K562 (cell line): Measurements from ENCODE around the gene EXOC2. TPM values are rescaled to one million over a fixed set of nuclear protein-coding genes. Genes with fewer than 3 reads are reported as not detected.

ENCODE experiments used
- BCOR ChIP-seq: fragments of 450-650 bp; IDR thresholded peaks from 2 replicates; pipeline ENCODE4 v1.6.1; 2016
- EGR1 ChIP-seq: fragments of 450-650 bp; conservative IDR thresholded peaks from 2 replicates; pipeline ENCODE4 v1.6.1; 2017; ENCODE audit warnings: mild to moderate bottlenecking
- ETS2 ChIP-seq: IDR thresholded peaks from 2 replicates; pipeline ENCODE4 v1.6.1; 2016; ENCODE audit warnings: borderline replicate concordance, missing genetic modification characterization, mild to moderate bottlenecking, moderate library complexity, missing compliant biosample characterization; ENCODE audit not compliant: poor library complexity, severe bottlenecking
- HNRNPL ChIP-seq: fragments of 200-400 bp; formaldehyde crosslinking; IDR thresholded peaks from 2 replicates; pipeline ENCODE4 v1.6.1; 2017; ENCODE audit warnings: low read depth, mild to moderate bottlenecking, low read length
- HNRNPLL ChIP-seq: fragments of 200-400 bp; formaldehyde crosslinking; IDR thresholded peaks from 2 replicates; pipeline ENCODE4 v1.6.1; 2017; ENCODE audit warnings: low read length, low read depth, mild to moderate bottlenecking; ENCODE audit not compliant: poor library complexity, severe bottlenecking
- KAT8 ChIP-seq: fragments of 450-650 bp; IDR thresholded peaks from 2 replicates; pipeline ENCODE4 v1.6.1; 2016; ENCODE audit warnings: low read depth, mild to moderate bottlenecking
- NELFE ChIP-seq: IDR thresholded peaks from 2 replicates; pipeline ENCODE4 v1.6.1; 2011; ENCODE audit warnings: mild to moderate bottlenecking; ENCODE audit not compliant: insufficient read depth, insufficient read length
- PTTG1 ChIP-seq: fragments of 450-650 bp; IDR thresholded peaks from 2 replicates; pipeline ENCODE4 v1.6.1; 2016; ENCODE audit warnings: low read depth, mild to moderate bottlenecking, missing genetic modification characterization, missing compliant biosample characterization
- SREBF2 ChIP-seq: sonication (generic); formaldehyde crosslinking; IDR thresholded peaks from 2 replicates; pipeline ENCODE4 v1.4.0; 2020; ENCODE audit warnings: mild to moderate bottlenecking, missing genetic modification reagents
- ZNF239 ChIP-seq: fragments of 250-450 bp; sonication (Bioruptor Pico); IDR thresholded peaks from 2 replicates; pipeline ENCODE4 v1.4.0; 2020; ENCODE audit warnings: mild to moderate bottlenecking
- ZNF354B ChIP-seq: fragments of 250-450 bp; sonication (Bioruptor Pico); IDR thresholded peaks from 2 replicates; pipeline ENCODE4 v1.4.0; 2020
- polyA plus RNA-seq, 8 experiments: library from polyadenylated mRNA; depleted of rRNA in 4 of 8; stranded (reverse) in 5 of 8; unstranded in 3 of 8; fragments of >200 nt; fragmentation: Nextera tagmentation in 2 of 8; fragmentation: Illumina TruSeq in 1 of 8; extraction: Ambion mirVana in 2 of 8; extraction: Trizol in 1 of 8; gene quantifications; 2 replicates each; pipeline versions ENCODE4 v1.2.1 to v1.2.3, GENCODE V29; 2011 to 2014; ENCODE audit warnings: inconsistent platforms in 1 of 8, missing spikeins in 1 of 8
- total RNA-seq, 7 experiments: library from RNA; depleted of rRNA in 6 of 7; stranded (reverse); fragments of >200 nt in 6 of 7; fragmentation: Illumina TruSeq in 2 of 7; extraction: Trizol in 2 of 7; gene quantifications; 2 replicates each; pipeline versions ENCODE4 v1.2.1 to v1.2.3, GENCODE V29; 2011 to 2021; ENCODE audit warnings: low replicate concordance in 1 of 7
- TF ChIP-seq, protein P1 (sequence below): fragments of 450-650 bp; IDR thresholded peaks from 2 replicates; pipeline ENCODE4 v1.7.0; 2016; ENCODE audit warnings: borderline replicate concordance
- TF ChIP-seq, protein P2 (sequence below): sonication (generic); formaldehyde crosslinking; IDR thresholded peaks from 2 replicates; pipeline ENCODE4 v1.8.1; 2023; ENCODE audit warnings: mild to moderate bottlenecking, missing genetic modification reagents, moderate library complexity
- TF ChIP-seq, protein P3 (sequence below): fragments of 450-650 bp; IDR thresholded peaks from 2 replicates; pipeline ENCODE4 v1.6.1; 2018; ENCODE audit warnings: mild to moderate bottlenecking, low read depth; ENCODE audit not compliant: partially characterized antibody
- TF ChIP-seq, protein P4 (sequence below): IDR thresholded peaks from 3 replicates; pipeline ENCODE4 v1.6.1; 2011; ENCODE audit warnings: borderline replicate concordance, mild to moderate bottlenecking, moderate library complexity; ENCODE audit not compliant: insufficient read length; ENCODE audit errors: extremely low read depth
- TF ChIP-seq, protein P5 (sequence below): fragments of 250-450 bp; sonication (Bioruptor Pico); IDR thresholded peaks from 2 replicates; pipeline ENCODE4 v1.8.0; 2021; ENCODE audit warnings: moderate library complexity, mild to moderate bottlenecking, inconsistent platforms
- TF ChIP-seq, protein P6 (sequence below): sonication (generic); formaldehyde crosslinking; IDR thresholded peaks from 2 replicates; pipeline ENCODE4 v1.8.0; 2022; ENCODE audit warnings: mild to moderate bottlenecking, low read depth, missing genetic modification reagents

Gene EXOC2
- total and polyA plus RNA-seq, 9 of the 15 experiments (the other 6 are each of a cell fraction or from before 2014, with no cell fraction given) = 12.2 to 30.2 (median 24.2) TPM

DNA sequence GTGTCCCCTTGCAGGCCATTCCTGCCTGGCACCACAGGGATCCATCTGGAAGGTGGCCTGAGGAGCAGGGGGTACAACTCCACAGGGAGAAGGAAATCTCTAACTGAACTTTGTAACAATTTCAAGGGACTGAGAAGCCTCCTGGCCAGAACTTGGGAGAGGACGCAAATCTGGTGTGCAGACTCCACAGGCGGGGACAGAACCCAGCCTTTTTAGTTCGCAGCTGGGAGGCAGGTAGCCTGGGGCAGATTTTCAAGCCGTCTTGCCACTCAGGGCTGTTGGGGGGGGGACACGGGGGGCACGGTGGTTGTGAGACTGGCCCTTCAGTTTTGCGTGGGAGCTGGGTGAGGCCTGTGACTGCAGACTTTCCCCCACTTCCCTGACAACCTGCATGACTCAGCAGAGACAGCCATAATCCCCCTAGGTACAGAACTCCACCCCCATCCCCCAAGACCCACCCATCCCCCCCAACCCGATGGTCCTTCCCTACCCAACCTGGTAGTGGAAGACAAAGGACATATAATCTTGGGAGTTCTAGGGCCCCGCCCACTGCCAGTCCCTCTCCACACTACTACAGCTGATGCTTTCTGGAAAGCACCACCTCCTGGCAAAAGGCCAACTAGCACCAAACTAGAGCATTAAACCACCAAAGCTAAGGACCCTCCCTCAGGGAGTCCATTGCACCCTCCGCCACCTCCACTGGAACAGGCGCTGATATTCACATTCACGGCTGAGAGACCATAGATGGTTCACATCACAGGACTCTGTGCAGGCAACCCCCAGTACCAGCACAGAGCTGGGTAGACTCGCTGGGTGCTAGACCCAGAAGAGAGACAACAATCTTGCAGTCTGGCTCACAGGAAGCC is 33.0 kb downstream of the EXOC2 start (continued):
- TF ChIP-seq, protein P1, sequence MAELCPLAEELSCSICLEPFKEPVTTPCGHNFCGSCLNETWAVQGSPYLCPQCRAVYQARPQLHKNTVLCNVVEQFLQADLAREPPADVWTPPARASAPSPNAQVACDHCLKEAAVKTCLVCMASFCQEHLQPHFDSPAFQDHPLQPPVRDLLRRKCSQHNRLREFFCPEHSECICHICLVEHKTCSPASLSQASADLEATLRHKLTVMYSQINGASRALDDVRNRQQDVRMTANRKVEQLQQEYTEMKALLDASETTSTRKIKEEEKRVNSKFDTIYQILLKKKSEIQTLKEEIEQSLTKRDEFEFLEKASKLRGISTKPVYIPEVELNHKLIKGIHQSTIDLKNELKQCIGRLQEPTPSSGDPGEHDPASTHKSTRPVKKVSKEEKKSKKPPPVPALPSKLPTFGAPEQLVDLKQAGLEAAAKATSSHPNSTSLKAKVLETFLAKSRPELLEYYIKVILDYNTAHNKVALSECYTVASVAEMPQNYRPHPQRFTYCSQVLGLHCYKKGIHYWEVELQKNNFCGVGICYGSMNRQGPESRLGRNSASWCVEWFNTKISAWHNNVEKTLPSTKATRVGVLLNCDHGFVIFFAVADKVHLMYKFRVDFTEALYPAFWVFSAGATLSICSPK = no peak
- TF ChIP-seq, protein P2, sequence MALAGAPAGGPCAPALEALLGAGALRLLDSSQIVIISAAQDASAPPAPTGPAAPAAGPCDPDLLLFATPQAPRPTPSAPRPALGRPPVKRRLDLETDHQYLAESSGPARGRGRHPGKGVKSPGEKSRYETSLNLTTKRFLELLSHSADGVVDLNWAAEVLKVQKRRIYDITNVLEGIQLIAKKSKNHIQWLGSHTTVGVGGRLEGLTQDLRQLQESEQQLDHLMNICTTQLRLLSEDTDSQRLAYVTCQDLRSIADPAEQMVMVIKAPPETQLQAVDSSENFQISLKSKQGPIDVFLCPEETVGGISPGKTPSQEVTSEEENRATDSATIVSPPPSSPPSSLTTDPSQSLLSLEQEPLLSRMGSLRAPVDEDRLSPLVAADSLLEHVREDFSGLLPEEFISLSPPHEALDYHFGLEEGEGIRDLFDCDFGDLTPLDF = no peak
- TF ChIP-seq ZNF354B (CRISPR knock-in tag) = no peak
- TF ChIP-seq, protein P3, sequence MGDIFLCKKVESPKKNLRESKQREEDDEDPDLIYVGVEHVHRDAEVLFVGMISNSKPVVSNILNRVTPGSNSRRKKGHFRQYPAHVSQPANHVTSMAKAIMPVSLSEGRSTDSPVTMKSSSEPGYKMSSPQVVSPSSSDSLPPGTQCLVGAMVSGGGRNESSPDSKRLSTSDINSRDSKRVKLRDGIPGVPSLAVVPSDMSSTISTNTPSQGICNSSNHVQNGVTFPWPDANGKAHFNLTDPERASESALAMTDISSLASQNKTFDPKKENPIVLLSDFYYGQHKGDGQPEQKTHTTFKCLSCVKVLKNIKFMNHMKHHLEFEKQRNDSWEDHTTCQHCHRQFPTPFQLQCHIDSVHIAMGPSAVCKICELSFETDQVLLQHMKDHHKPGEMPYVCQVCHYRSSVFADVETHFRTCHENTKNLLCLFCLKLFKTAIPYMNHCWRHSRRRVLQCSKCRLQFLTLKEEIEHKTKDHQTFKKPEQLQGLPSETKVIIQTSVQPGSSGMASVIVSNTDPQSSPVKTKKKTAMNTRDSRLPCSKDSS = no peak
- TF ChIP-seq NELFE = no peak
- TF ChIP-seq, protein P4, sequence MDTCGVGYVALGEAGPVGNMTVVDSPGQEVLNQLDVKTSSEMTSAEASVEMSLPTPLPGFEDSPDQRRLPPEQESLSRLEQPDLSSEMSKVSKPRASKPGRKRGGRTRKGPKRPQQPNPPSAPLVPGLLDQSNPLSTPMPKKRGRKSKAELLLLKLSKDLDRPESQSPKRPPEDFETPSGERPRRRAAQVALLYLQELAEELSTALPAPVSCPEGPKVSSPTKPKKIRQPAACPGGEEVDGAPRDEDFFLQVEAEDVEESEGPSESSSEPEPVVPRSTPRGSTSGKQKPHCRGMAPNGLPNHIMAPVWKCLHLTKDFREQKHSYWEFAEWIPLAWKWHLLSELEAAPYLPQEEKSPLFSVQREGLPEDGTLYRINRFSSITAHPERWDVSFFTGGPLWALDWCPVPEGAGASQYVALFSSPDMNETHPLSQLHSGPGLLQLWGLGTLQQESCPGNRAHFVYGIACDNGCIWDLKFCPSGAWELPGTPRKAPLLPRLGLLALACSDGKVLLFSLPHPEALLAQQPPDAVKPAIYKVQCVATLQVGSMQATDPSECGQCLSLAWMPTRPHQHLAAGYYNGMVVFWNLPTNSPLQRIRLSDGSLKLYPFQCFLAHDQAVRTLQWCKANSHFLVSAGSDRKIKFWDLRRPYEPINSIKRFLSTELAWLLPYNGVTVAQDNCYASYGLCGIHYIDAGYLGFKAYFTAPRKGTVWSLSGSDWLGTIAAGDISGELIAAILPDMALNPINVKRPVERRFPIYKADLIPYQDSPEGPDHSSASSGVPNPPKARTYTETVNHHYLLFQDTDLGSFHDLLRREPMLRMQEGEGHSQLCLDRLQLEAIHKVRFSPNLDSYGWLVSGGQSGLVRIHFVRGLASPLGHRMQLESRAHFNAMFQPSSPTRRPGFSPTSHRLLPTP = no peak
- TF ChIP-seq KAT8 = no peak
- TF ChIP-seq ETS2 (tag) = no peak
- TF ChIP-seq SREBF2 (CRISPR knock-in tag) = no peak
- TF ChIP-seq HNRNPLL = no peak
- TF ChIP-seq ZNF239 (CRISPR knock-in tag) = no peak
- TF ChIP-seq, protein P5, sequence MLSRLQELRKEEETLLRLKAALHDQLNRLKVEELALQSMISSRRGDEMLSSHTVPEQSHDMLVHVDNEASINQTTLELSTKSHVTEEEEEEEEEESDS (CRISPR knock-in tag) = no peak
- no peak for TF ChIP-seq BCOR
- TF ChIP-seq HNRNPL = no peak
- TF ChIP-seq, protein P6, sequence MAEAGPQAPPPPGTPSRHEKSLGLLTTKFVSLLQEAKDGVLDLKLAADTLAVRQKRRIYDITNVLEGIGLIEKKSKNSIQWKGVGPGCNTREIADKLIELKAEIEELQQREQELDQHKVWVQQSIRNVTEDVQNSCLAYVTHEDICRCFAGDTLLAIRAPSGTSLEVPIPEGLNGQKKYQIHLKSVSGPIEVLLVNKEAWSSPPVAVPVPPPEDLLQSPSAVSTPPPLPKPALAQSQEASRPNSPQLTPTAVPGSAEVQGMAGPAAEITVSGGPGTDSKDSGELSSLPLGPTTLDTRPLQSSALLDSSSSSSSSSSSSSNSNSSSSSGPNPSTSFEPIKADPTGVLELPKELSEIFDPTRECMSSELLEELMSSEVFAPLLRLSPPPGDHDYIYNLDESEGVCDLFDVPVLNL (CRISPR knock-in tag) = no peak
- TF ChIP-seq PTTG1 = no peak
- TF ChIP-seq EGR1 = peak; percentile 61
